GM21717 (cell line): ENCODE measurements around the gene RNF187.

Source experiments
- ATAC-seq: cut with Tn5 transposase; IDR thresholded peaks from one replicate; pipeline ENCODE4 v1.9.1; 2021; ENCODE audit warnings: mild to moderate bottlenecking, moderate library complexity; ENCODE audit not compliant: unreplicated experiment

The RNF187 gene

GRCh38 chr1:228487336-228488124 lies at the start of gene RNF187:
RNF187 (plus strand) TSS chr1:228487382.
- ATAC-seq, result peak; percentile 31

GRCh38 chr1:228437424-228437962 lies 49.7 kb upstream of the RNF187 start:
- no peak for ATAC-seq

DNA sequence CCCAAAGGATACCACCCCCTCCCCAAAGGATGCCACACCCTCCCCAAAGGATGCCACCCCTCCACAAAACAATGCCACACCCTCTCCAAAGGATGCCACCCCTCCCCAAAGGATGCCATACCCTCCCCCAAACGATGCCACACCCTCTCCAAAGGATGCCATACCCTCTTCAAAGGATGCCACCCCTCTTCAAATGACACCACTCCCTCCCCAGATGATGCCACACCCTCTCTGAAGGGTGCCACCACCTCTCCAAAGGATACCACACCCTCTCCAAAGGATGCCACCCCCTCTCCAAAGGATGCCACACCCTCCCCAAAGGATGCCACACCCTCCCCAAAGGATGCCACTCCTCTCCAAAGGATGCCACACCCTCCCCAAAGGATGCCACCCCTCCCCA lies 48.9 kb upstream of the RNF187 start:
- ATAC-seq, result no peak

DNA sequence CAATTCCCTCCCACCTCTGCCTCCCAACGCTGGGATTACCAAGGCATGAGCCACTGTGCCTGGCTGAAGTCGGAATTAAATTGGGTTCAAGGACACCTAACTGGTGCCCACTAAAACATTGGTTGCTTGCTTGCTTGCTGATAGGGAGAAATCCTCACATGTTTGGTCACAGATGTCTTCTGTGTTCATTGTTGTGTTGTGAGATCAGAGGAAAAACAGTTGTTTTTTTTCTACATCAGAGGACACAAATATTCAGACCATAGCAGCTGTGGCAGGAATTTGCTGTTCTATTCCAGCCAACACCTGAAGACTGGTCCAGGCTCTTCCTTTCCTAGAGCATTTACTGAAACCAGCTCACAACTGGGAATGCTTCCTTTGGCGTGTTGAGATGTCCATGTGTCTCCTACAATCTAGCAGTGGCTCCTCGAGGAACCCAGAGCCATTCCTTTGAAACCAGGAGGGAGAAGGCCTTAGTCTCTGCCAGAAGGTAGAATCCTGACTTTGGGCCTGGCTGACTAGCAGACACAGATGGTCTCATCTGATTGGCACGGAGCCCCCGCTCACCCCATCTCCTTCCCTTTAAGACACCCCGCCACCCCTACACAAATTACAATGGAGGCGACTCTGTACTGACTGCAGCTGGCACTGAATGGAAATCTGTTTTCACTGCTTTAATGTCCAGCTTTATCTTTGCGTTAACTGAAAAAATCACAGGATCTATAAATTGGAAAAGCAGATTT lies 46.3 kb upstream of the RNF187 start:
- ATAC-seq, result no peak

GRCh38 chr1:228443395-228443794 lies 43.8 kb upstream of the RNF187 start:
- no peak for ATAC-seq

DNA sequence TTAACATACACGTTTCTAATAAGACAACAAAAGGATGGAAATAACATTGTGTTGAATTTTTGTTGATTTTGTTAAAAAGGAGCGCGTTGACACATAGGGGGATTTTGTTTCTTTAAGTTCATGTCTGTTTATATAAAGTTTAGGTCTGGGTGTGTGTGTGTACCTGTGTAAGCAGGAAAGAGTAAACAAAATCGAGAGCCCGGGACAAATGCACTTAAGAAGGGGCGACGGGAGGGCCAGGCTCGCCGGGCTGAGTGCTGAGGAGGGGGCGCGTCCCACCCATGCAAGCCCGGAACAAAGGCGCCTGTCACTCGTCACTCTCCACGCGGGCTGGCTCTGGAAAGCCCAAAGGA lies 41.7 kb upstream of the RNF187 start:
- ATAC-seq, result no peak

- no peak for ATAC-seq
Measured at GRCh38 chr1:228445843-228446650, 41.1 kb upstream of the RNF187 start.

DNA sequence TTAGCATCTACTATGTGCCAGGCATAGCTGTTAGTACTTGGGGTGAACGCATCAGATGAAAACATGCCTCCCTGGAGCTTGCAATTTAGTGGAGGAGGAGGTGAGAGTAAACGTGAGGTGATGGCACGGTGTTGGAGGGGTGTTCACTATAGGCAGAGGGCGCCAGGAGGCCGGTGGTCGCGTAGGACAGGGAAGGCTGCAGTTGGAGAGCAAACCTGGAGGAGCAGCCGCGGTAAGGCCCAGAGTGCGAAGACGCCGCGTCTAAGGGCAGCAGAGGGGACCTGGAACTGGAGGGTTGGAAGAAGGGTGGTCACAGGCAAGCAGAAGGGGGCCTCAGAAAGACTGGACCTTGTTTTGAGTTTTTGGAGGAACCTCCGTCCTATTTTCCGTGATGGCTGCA lies 40.3 kb upstream of the RNF187 start:
- ATAC-seq, result no peak

DNA sequence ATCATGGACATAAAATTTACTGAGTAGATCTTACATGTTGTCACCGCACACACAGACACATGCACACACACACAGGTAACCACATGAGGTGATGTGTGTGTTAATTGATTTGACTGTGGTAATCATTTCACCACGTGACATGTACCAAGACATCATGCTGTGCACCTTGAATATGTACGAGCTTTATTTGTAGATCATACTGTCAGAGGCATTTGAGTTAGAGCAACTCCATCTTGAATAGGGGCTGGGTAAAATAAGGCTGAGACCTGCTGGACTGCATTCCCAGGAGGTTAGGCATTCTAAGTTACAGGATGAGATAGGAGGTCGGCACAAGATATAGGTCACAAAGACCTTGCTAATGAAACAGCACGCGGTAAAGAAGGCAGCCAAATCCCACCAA lies 38.8 kb upstream of the RNF187 start:
- ATAC-seq, result no peak

GRCh38 chr1:228450200-228450599 lies 37.0 kb upstream of the RNF187 start:
- ATAC-seq, result no peak

DNA sequence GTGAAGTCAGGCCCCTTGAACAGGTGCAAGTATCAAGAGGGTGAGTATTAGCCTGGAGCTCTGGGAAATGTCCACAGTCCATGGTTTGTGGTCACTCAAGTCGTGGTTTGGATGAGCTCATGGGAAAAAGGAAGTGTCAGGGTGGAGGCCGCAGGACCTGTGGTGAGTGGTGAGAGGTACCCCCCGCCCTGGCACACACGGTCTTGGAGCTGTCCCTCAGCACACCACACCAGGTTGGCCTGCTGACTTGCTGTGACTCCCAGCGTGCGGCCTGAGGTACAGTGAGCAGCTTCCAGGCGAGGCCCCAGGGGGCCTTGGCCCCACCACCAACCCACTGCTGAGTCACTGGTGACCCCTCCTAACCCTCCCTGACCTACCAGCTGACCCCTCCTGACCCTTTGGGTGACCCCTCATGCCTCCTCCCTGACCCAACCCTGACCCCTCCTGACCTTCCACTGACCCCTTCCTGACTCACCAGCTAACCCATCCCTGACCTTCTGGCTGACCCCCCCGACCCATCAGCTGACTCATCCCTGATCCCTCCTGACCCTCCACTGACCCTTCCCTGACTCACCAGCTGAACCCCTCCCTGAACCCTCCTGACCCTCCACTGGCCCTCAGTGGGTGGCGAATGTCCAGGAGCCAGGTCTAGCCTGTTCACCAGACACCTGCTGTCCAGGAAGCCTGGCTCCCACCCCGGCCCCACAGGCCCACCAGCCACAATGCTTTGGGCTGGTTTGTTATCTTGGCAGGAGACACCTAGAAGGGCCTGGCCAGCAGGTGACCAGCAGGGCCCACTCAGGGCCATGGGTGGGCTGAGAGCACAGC lies 34.8 kb upstream of the RNF187 start:
- ATAC-seq, result no peak

DNA sequence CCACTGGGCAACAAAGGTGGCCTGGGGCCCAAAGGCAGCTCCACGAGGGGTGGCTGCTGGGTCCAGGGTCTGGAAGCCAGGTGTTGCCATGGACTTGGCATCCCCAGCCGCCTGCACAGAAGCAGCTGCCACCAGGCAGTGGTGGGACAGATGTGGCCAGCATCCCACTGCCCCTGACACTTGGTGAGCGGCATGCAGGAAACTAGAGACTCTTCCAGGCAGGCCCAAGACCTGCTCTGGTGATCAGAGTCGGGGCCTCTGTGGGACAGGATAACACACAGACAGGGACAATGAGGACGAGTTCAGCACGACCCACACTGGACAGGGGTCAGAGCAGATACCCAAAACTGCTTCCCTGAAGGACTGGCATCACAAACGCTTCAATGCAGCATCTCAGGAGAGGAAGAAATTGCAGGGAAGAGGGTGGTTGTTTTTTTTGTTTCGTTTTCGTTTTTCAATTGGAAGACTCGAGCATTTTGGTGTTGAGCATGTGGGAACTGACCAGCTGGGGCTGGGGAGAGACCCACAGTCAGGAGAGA lies 34.1 kb upstream of the RNF187 start:
- ATAC-seq, result no peak

DNA sequence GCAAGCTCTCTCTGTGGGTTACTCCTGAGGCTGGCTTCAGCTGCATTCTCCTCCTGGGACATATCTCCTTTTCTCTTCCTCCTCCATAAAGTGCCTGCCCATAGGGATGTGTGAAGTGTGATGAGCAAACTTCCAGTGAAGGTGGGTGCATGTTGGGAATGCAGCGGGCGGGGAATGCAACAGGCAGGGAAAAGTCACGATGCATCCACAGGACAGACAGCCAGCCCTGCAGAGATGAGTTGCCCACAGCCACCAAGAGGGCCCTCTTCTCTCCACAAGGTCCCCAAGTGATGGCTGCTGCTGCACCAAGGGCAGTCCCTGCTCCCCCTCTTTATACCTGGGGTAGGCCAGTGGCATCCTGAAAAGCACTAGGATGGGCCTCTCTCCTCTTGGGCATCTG lies 33.6 kb upstream of the RNF187 start:
- no peak for ATAC-seq

GRCh38 chr1:228454238-228454637 lies 32.9 kb upstream of the RNF187 start:
- no peak for ATAC-seq

- no peak for ATAC-seq
Measured at GRCh38 chr1:228455715-228456114, 31.5 kb upstream of the RNF187 start.

GRCh38 chr1:228456252-228457016 lies 30.7 kb upstream of the RNF187 start:
- no peak for ATAC-seq

- ATAC-seq, result peak; percentile 2
Measured at GRCh38 chr1:228457017-228457395, 30.2 kb upstream of the RNF187 start.

DNA sequence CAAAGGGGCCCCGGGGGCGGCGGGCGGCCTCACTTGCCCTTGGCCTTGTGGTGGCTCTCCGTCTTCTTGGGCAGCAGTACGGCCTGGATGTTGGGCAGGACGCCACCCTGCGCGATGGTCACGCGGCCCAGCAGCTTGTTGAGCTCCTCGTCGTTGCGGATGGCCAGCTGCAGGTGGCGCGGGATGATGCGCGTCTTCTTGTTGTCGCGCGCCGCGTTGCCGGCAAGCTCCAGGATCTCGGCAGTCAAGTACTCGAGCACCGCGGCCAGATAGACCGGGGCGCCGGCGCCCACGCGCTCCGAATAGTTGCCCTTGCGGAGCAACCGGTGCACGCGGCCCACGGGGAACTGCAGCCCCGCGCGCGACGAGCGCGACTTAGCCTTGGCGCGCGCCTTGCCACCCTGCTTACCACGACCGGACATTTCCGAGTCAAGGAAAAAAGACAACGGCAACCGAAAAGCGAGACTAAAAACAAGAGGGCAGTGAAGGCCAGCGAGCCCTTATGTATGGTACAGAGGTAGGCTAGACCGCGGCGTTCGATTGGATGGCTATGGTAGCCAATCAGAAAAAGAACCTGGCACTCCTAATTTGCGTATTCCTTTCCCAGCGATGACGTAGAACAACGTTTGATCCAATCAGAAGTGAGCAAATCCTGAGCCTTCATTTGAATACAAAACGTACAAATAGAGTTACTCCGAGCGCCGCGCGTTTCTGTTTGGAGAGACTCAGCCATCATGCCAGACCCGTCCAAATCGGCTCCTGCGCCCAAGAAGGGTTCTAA lies 29.6 kb upstream of the RNF187 start:
- peak; percentile 88 for ATAC-seq
